LHCN-M2 (cell line): ENCODE results near the gene CNTLN. TPM values are rescaled to one million over a fixed set of nuclear protein-coding genes. Genes with fewer than 3 reads are reported as not detected.
"Not testable (repeated sequence)": the region's sequence is repeated elsewhere in the genome, so short reads cannot be mapped to it uniquely, and the experiment has no call there.

Experiments used
- DNase-seq: peaks from one replicate; pipeline ENCODE4 v3.0.0-alpha.2; 2012; ENCODE audit warnings: low read depth
- total RNA-seq: library from RNA; depleted of rRNA; stranded (reverse); fragments of >200 nt; gene quantifications from 2 replicates; pipeline ENCODE4 v1.2.3, GENCODE V29; 2014

Gene CNTLN
- total RNA-seq, 1 experiment from 2014 or later: 15.1 TPM

GRCh38 chr9:17171309-17172094 lies 36.7 kb downstream of the CNTLN start:
- DNase-seq: no peak

DNA sequence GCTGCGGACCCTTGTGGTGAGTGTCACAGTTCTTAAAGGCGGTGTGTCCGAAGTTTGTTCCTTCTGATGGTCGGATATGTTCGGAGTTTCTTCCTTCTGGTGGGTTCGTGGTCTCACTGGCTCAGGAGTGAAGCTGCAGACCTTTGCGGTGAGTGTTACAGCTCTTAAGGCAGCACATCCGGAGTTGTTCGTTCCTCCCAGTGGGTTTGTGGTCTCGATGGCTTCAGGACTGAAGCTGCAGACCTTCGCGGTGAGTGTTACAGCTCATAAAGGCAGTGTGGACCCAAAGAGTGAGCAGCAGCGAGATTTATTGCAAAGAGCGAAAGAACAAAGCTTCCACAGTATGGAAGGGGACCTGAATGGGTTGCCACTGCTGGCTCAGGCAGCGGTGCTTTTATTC lies 42.7 kb downstream of the CNTLN start:
- not testable (repeated sequence) for DNase-seq

DNA sequence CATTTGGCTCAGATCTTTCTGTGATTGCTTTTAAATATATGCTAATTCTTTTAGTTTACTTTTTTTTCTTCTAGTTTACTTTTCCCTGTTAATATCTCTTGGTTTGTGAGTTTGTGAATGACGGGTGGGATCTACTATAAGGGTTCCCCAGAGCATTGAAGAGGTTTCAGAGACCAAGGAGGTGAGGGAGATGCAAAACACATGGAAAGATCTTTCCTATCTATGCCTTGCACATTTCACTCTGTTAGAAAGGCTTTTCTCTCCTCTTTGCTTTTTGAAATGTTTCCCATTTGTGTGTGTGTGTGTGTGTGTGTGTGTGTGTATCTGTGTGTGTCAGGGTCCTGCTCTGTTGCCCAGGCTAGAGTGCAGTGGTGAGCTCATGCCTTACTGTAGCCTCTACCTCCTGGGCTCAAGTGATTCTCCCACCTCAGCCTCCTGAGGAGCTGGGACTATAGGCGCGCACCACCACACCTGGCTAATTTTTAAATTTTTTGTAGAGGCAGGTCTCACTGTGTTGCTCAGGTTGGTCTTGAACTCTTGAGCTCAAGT lies 50.7 kb downstream of the CNTLN start:
- no peak for DNase-seq

GRCh38 chr9:17191082-17191481 lies 56.2 kb downstream of the CNTLN start:
- peak; percentile 61 for DNase-seq

DNA sequence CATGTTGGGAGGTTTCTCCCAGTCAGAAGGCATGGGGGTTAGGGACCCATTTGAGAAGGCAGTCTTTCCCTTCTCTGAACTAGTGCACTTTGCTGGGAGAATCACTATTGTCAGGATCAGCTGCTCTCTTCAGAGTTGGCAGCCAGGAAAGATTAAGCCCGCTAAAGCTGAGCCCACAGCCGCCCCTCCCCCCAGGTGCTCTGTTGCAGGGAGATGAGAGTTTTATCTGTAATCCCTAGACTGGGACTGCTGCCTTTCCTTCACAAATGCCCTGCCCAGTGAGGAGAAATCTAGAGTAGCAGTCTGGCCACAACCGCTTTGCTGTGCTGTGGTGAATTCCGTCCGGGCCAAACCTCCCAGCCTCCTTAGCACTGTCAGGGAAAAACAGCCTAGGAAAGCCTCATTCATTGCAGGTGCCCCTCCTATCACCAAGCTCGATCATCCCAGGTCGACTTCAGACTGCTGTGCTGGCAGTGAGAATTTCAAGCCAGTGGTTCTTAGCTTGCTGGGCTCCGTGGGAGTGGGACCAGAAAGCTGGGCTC lies 69.8 kb downstream of the CNTLN start:
- no peak for DNase-seq

GRCh38 chr9:17216011-17216410 lies 81.2 kb downstream of the CNTLN start:
- peak; percentile 2 for DNase-seq

DNA sequence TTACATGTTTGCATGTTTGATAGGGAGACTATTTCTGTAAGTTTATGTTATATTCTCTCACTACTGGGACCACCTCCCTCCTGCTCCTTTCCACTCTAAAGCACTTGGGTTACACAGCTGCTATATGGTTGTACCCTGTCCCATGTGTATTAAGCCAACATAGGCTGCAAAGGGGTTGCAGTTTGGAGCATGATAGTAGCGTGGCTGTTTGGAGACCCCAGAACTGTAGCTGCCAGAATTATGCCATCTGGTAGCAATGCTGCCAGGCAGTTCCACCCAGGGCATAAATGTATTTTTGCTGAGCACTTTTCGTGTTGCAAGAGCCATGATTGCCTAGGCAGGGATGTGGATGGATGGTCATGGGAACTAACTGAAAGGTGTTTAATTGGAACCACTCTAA lies 81.8 kb downstream of the CNTLN start:
- no peak for DNase-seq

DNA sequence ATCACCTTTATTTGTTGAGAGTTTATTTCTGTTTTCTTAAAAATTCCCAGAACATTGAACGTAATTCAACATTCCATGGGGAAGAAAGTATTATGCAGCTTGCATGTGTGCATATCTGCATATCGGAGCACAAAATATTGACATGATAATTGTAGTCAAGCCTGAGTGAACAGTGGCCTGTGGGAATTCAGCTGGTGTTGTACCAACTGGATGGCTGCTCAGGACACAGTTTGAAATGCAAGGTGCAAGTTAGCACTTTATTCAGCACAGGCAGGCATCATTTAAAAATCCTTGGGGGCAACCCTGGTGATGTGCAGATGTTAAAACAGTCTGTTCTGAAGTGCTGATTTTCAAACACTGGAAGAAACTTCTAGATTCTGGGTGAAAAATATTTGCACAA lies 82.4 kb downstream of the CNTLN start:
- no peak for DNase-seq

DNA sequence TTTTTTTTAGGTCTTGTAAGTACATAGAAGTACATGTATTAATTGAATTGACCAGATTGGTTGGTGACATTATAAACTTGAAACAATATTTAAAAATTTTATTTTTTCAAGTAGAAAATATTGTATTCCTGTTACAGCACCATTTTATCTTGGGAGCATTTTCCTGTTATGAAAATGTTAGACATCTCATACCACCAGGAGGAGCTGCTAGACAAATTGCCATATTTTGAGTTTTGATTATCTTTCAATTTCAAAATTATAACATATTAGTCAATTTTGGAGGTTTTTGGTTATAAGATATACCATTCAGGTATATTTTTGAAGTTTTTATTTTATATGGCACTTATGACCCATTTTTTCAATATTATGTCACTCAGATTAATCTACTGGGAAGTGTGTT lies 84.4 kb downstream of the CNTLN start:
- DNase-seq: peak; percentile 14

DNA sequence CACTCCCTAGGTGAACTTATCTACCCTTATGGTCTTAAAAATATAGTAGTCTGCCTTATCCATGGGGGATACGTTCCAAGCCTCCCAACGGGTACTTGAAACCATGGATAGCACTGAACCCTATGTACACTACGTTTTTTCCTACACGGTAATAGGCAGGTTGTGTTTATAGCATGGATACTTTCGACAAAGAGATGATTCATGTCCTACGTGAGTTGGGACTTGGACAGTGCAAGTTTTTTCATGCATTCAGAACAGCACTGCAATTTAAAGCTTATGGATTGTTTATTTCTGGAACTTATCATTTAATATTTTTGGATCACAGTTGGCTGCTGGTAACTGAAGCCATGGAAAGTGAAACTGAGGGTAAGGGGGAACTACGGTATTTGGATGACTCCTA lies 88.1 kb downstream of the CNTLN start:
- no peak for DNase-seq

DNA sequence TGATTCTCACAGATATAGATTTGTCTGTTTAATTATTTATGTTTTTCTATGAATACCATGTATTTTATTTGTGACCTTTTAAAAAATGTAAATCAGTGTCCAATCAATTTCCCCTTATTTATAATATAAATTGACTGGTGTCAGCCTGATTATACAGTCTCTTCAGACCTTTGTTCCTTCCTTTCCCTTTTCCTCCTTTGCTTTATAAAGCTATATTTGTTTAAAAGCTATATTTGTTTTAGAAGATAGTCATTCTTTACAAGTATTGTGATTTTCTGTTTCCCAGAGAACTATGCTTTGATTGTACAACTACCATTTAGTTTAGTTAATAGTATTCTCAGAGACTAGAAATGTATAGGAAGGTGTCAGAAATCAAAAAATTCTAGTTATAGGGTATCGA lies 90.6 kb downstream of the CNTLN start:
- no peak for DNase-seq

DNA sequence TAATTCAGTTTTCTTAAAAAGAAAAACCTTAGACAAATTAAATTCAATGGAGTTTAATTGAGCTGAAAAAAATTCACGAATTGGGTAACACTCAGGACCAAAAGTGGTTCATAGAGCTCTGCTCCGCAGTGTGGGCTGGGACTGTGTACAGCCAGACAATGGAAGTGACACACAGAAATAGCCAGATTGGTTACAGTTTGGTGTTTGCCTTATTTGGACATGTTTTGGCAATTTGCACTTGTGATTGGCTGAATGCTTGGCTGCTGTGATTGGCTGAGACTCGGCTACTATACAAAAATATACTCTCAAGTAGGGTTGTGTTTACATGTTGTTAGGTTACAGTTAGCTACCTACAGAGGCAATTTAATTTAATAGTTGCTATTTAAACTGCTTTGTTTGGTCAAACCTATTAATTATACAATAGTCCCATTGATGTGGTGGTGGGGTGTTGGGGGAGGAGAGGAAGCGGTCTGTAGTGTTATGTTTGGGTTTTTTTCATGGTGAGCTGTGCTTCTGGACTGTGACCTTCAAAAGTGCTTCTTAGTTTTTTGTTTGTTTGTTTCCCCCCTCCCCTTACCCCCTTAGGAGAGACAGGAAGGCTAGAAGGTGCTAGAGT lies 95.2 kb downstream of the CNTLN start:
- DNase-seq: peak; percentile 2

DNA sequence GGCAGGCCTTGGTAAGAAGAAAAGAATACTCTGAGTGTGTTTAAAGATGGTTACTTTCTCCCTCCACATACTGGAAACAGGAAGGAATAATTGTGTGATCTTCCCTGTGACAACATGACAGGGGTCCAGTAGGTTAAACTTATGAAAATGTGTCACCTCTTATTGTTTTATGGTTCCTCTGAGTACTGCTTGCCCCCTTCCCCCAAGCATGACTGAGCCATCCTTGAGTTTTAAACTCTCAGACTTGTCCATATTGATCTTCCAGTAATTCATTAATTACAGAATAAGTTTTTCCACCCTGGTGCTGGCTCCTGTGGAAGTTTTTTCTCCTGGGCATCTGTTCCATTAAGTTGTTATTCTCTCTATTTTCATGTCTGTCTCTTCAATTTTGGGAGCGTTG lies 95.8 kb downstream of the CNTLN start:
- no peak for DNase-seq

GRCh38 chr9:17236147-17236546 lies 101.3 kb downstream of the CNTLN start:
- DNase-seq: no peak

DNA sequence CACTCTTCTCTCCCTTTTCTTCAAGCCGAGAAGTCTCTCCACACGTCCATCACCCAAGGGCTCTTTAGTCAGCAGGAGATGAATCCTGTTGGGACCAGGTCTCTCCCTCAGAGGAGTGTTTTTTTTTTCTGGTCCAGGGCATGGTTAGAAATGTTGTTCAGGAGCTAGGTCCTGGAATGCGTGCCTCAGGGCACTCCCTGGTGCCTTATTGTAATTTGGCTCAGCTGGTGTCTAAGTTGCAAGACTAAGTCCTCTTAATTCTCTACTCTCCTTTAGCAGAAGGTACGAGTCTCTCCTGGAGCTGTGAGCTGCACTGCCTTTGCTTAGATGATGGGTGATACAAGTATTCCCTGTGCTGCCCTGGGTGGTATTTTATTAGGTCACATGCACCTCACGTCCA lies 111.9 kb downstream of the CNTLN start:
- DNase-seq: no peak

- peak; percentile 2 for DNase-seq
These were observed 116.3 kb downstream of the CNTLN start for GRCh38 chr9:17251100-17251499.

GRCh38 chr9:17268531-17269188 lies 133.8 kb downstream of the CNTLN start:
- not testable (repeated sequence) for DNase-seq

DNA sequence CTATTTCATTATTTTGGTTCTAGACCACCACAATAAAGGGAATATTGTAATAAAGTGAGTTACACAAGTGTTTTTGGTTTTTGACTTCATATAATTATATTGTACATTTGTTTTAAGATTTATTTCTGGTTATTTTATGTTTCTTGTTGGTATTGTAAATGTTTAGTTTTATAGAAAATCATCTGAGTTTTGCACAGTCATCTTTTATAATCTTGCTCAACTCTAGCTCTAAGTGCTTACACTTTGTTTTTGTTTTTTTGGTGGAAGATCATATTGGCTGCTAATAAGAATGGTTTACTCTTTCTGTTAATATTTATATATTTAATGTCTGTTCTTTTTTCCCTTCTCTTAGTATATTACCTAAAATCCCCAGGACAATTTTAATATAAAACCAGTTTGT lies 135.0 kb downstream of the CNTLN start:
- no peak for DNase-seq

DNA sequence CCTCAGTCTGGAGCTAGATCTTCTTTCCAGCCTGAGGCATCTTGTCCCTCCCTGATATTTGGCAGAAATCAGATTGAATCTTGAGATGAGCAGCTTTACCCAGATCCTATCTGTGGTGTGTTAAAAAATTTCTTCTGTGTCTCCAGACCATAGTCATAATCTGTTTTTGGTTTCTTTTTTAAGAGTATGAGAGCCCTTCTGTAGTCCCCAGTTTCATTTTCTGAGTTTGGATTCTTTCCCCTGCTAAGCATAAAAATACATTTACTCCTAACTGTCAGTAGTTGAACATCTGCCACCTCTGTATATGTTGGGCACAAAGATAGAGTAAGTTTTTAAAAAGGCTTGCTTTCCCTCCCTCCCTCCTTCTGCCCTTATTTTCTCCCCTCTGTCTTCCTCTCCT lies 137.7 kb downstream of the CNTLN start:
- no peak for DNase-seq

GRCh38 chr9:17280350-17281012 lies 145.6 kb downstream of the CNTLN start:
- peak; percentile 42 for DNase-seq

GRCh38 chr9:17290673-17291072 lies 155.8 kb downstream of the CNTLN start:
- DNase-seq: not testable (repeated sequence)

- peak; percentile 42 for DNase-seq
These were observed 156.9 kb downstream of the CNTLN start for GRCh38 chr9:17291766-17292165.
